GM19023 (cell line): Measurements from ENCODE around the gene TMF1.

Source experiments
- ATAC-seq: cut with Tn5 transposase; IDR thresholded peaks from one replicate; pipeline ENCODE4 v1.9.1; 2021; ENCODE audit warnings: mild to moderate bottlenecking, moderate library complexity; ENCODE audit not compliant: unreplicated experiment

Gene TMF1, protein sequence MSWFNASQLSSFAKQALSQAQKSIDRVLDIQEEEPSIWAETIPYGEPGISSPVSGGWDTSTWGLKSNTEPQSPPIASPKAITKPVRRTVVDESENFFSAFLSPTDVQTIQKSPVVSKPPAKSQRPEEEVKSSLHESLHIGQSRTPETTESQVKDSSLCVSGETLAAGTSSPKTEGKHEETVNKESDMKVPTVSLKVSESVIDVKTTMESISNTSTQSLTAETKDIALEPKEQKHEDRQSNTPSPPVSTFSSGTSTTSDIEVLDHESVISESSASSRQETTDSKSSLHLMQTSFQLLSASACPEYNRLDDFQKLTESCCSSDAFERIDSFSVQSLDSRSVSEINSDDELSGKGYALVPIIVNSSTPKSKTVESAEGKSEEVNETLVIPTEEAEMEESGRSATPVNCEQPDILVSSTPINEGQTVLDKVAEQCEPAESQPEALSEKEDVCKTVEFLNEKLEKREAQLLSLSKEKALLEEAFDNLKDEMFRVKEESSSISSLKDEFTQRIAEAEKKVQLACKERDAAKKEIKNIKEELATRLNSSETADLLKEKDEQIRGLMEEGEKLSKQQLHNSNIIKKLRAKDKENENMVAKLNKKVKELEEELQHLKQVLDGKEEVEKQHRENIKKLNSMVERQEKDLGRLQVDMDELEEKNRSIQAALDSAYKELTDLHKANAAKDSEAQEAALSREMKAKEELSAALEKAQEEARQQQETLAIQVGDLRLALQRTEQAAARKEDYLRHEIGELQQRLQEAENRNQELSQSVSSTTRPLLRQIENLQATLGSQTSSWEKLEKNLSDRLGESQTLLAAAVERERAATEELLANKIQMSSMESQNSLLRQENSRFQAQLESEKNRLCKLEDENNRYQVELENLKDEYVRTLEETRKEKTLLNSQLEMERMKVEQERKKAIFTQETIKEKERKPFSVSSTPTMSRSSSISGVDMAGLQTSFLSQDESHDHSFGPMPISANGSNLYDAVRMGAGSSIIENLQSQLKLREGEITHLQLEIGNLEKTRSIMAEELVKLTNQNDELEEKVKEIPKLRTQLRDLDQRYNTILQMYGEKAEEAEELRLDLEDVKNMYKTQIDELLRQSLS

DNA sequence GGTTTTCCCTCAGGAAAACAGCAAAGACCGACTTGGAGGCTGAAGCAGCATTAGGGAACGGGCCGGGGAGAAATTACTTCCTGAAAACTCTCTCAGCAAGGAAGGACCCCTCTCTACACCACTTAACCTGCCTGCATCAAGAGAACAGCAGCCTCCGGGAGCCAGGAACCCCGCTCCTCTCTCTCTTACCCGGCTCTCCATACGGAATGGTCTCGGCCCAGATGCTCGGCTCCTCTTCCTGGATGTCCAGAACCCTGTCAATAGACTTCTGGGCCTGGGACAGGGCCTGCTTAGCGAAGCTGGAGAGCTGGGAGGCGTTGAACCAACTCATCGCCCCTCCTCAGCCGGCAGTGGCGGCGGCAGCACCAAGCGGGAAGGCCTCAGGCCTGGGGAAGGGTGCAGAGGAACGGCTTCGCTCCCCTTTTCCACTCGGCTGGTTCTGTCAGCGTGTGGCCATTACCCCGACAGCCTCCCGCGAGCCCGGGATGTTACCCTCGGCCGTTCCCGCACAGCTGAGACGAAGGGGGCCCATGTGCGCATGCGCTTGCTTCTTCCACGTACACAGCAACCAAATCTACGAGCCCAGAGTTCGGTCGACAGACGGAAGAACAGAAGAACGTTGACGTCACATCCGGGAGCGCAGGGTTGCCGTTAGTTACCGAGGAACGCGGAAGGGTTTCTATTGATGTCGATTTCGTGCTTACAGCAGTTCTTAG, at the start of gene TMF1:
Gene TMF1, minus strand, starts transcription at position 578 of the 716 bp plus-strand sequence. Its CDS starts 247 bp downstream, at position 331.
- peak; percentile 97 for ATAC-seq

- no peak for ATAC-seq
These were observed 47.4 kb upstream of the TMF1 start for GRCh38 chr3:69099576-69099975.

DNA sequence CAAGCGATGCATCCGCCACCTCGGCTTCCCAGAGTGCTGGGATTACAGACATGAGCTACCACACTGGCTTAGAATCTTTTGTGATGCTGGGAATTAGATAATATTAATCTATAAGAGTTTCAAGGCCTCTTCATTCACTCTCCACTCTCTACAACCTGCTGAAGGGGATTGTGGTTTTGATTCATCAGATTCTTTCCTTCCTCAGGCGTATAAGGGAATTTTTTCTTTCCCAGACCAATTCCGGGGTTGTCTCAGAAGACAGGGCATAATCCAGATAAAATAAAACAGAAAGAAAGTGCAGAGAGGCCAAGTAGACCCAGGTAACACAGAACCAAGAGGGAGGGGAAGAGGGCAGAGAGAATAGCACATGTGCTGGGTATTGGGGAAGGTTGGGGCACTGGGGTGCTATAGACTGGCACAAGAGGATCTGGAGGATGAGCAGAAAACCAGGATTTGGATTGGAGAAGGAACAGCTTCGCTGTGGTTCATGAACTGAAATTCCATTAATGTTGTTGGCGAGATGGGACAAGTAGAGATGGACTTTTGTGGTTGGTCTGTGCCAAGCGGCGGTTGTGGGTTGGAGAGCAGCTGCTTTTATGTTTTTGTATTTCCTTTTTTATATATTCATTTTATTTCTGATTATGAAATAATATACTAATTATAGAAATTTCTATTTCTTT, 45.4 kb upstream of the TMF1 start:
- no peak for ATAC-seq

DNA sequence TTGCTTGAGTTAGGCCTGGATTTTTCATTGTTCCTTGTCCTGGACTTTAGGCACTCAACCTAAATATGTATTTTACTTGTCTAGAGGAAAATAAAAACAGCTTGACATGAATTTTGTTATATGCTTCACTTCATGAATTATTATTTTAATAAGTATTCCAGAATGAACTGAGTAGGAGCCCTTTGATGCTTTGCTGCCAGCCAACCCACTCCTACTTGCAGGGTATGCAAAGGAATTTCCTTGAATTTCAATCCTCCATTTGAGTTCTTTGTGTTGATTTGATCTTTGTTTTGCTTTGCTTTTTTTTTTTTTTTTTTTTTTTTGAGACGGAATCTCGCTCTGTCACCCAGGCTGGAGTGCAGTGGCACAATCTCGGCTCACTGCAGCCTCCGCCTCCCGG, 44.2 kb upstream of the TMF1 start:
- no peak for ATAC-seq

- ATAC-seq: no peak
These were observed 43.5 kb upstream of the TMF1 start for GRCh38 chr3:69095636-69096035.

- ATAC-seq: no peak
These were observed 42.5 kb upstream of the TMF1 start for GRCh38 chr3:69094467-69095205.

DNA sequence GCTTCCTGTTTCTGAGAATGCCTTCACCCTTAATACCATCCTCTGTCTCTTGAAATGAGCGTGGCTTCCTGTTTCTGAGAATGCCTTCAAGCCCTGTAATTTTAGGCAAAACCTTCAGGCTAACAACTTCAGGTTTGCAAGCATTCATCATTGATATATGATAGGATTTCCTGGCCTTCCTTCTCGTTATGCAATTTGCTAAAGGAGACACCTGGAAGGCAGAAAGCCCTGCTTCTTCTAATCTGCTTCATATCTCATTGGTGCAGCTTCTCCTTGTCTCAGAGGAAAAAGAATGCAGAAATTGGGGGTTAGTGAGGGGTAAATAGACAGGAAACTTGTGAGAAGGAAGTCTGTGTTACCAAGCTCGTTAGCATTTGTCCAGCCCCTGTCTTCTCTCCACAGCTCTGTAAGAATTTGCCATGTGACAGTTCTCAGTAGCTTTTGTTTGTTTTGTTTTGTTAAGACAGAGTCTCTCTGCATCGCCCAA, 39.9 kb upstream of the TMF1 start:
- peak; percentile 74 for ATAC-seq

GRCh38 chr3:69091389-69092029, 39.4 kb upstream of the TMF1 start:
- no peak for ATAC-seq

GRCh38 chr3:69090021-69090420, 37.9 kb upstream of the TMF1 start:
- no peak for ATAC-seq

DNA sequence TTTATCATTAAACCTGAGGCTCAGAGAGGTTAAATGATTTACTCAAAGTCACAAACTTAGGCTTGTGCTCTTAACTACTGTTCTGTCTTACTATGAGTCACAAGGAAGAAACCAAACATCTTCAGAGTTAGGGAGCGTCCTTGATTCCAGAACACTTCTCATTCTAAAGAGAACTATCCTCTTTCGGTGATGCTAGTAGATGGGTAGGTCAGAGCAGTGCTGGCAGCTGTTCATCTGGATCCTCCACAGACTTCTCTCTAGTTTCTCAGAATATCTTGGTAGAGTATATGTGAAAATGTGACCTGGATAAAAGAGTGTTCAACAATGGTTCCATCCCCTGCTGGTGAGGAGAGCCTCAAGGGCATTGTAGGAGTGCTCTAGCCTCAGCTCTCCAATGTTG, 35.9 kb upstream of the TMF1 start:
- no peak for ATAC-seq

DNA sequence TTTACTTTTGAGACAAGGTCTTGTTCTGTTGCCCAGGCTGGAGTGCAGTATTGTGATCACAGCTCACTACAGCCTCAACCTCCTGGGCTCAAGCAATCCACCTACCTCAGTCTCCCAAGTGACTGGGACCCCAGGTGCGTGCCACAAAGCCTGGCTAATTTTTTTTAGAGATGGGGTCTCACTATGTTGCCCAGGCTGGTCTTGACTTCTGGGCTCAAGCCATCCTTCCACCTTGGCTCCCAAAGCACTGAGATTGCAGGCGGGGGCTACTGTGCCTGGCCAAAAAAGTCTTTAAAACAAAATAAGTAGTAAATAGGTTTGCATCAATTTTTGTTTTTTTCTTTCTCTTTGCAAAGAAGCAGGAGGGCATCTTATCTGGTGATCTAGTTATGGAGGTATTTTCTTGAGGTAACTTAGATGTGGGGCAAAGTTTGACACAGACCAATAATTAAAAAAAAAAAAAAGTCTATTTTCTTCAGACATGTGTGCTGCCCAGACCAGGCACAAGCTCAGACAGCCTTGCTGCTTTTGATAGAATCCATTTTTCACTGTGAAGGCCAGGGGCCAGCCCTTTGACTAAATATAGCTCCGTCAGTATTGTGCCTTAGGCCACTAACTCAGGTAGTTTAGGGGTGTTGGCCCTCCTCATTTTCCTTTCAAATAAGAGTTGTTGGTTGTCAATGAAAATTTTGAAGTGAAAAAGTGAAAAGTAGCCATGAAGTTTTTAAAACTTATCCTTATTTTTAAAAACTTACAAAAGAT, 35.1 kb upstream of the TMF1 start:
- ATAC-seq: no peak

- ATAC-seq: no peak
These were observed 33.9 kb upstream of the TMF1 start for GRCh38 chr3:69085833-69086722.

- peak; percentile 2 for ATAC-seq
These were observed 33.2 kb upstream of the TMF1 start for GRCh38 chr3:69085168-69085832.

GRCh38 chr3:69084326-69085167, 32.4 kb upstream of the TMF1 start, which contains the start of gene ARL6IP5:
Gene ARL6IP5, plus strand, starts transcription at chr3:69084937. Its CDS starts 111 bp downstream, at chr3:69085048.
- ATAC-seq: peak; percentile 55

- ATAC-seq: peak; percentile 51
These were observed 30.7 kb upstream of the TMF1 start for GRCh38 chr3:69082805-69083204.

DNA sequence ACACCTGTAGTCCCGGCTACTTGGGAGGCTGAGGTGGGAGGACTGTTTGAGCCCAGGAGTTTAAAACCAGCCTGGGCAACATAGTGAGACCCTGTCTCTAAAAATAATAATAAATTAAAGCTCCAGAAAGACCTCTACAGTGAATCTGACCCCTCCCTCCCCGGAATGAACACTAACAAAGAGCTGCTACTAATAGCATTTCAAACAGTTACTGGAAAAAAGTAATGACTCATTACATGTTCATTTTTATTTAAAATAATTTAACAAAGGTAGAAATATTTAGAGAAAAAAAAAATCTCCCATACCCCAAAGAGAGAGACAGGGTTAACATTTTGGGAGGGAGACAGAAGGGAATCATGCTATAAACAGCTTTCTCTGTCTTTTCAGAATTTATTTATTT, 30.2 kb upstream of the TMF1 start:
- ATAC-seq: no peak
